NOMO-1 (cell line): ENCODE results near the gene HES7.

Experiments
- DNase-seq, 2 experiments: peaks; one replicate each; lab custom pipeline; 2025; ENCODE audit not compliant: unreplicated experiment in 2 of 2; lab: John Stamatoyannopoulos, UW

HES7 gene

GRCh38 chr17:8155231-8155995, 31.5 kb upstream of the HES7 start:
- DNase-seq, result no peak

GRCh38 chr17:8154608-8155155, 30.8 kb upstream of the HES7 start:
- no peak for DNase-seq

GRCh38 chr17:8153957-8154607, 30.2 kb upstream of the HES7 start:
- peak; percentile 46 to 61 for DNase-seq

GRCh38 chr17:8153525-8153956, 29.6 kb upstream of the HES7 start:
- no peak for DNase-seq

- no peak for DNase-seq
These were observed 29.1 kb upstream of the HES7 start for GRCh38 chr17:8153031-8153451.

GRCh38 chr17:8152112-8152775, 28.3 kb upstream of the HES7 start, which contains the start of gene PER1:
PER1 (minus strand) TSS chr17:8152404; CDS start chr17:8150706, 1,698 bp downstream.
- DNase-seq, result peak; percentile 89 to 91

GRCh38 chr17:8151641-8152111, 27.8 kb upstream of the HES7 start:
- peak in 1 of 2 experiments; percentile 33 for DNase-seq

GRCh38 chr17:8151120-8151640, 27.3 kb upstream of the HES7 start:
- DNase-seq, result peak; percentile 54 to 70

GRCh38 chr17:8150194-8151119, 26.6 kb upstream of the HES7 start:
- DNase-seq, result no peak

- DNase-seq, result no peak
These were observed 25.7 kb upstream of the HES7 start for GRCh38 chr17:8149419-8150193.

GRCh38 chr17:8148560-8148959, 24.7 kb upstream of the HES7 start:
- DNase-seq, result no peak

- no peak for DNase-seq
These were observed 24.0 kb upstream of the HES7 start for GRCh38 chr17:8147805-8148404.

GRCh38 chr17:8147141-8147804, 23.4 kb upstream of the HES7 start:
- DNase-seq, result no peak

GRCh38 chr17:8146381-8147140, 22.7 kb upstream of the HES7 start:
- no peak for DNase-seq

GRCh38 chr17:8145811-8146210, 21.9 kb upstream of the HES7 start:
- DNase-seq, result no peak

- DNase-seq, result no peak
These were observed 20.7 kb upstream of the HES7 start for GRCh38 chr17:8144401-8145231.
